Measurements from ENCODE around the gene CARNS1. TPM values are rescaled to one million over a fixed set of nuclear protein-coding genes. Genes with fewer than 3 reads are reported as not detected.

The CARNS1 gene
- total and polyA plus RNA-seq, 2 of the 13 experiments (the other 11 are each of a cell fraction or from before 2014, with no cell fraction given), result not detected

DNA sequence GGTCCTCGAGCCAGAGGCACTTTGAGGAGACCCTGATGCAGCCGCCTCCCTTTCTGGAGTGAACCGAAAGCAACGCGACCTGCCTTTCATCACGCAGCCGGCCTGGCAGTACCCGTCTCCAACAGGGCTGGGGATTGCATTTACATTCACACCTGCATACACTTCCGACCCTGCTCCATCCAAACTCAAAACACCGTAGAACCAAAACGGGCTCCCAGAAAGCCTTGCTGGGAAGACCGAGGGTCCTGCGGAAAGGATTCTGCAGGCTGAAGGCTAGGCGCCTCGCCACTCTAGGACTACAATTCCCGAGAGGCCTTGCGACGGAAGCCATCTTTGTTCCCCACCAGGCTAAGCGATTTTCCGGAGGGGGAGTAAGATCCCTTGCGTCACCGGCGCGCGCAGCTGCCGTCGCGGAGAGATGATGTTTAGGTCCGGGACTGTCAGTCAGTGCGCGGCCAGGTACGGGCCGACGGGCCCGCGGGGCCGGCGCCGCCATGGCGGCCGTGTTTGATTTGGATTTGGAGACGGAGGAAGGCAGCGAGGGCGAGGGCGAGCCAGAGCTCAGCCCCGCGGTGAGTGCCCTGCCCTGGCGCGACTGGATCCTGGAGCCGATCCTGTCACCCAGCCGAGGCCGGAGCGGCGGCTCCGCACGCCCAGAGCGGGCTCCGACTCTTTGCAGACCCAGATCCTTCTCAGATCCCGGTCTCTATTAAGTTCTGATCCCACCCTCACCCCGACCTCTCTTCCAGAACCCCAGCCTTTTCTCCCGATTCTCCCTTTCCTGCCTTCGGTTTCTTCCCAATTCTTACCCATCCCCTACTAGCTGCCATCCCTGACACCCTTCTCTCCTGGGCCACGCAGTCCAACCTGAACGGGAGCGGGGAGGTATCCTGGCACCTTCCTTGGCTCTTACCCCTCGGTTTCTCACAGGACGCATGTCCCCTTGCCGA is 12.8 kb downstream of the CARNS1 start, which contains the start of gene RPS6KB2 (continued):
- peak; percentile 68; the same call in 1 of the 2 replicates for TF ChIP-seq SMAD3 (CRISPR knock-in tag; IDR thresholded peaks at IDR 0.05)
- TF ChIP-seq BORCS8-MEF2B (CRISPR knock-in tag; IDR thresholded peaks at IDR 0.05), result 0 out of 2 replicates have a peak, but pooled peaks have one; percentile 38
- TF ChIP-seq ZFP36L2 (CRISPR knock-in tag; IDR thresholded peaks at IDR 0.05), result 0 out of 2 replicates have a peak, but pooled peaks have one; percentile 37
- TF ChIP-seq ZBTB4 (CRISPR knock-in tag; IDR thresholded peaks at IDR 0.05; ENCODE audit: borderline replicate concordance), result 0 out of 2 replicates have a peak, but pooled peaks have one; percentile 44
- no peak for TF ChIP-seq ZXDC (CRISPR knock-in tag; IDR thresholded peaks at IDR 0.05)
- peak; percentile 79; the same call in 1 of the 2 replicates for TF ChIP-seq ZNF256 (CRISPR knock-in tag; conservative IDR thresholded peaks at IDR 0.05)
- peak; percentile 35; the same call in 1 of the 2 replicates for TF ChIP-seq MNT (IDR thresholded peaks at IDR 0.05)
- no peak for TF ChIP-seq ARNT (IDR thresholded peaks at IDR 0.05)
- peak; percentile 24; the same call in 1 of the 2 replicates for TF ChIP-seq KLF13 (CRISPR knock-in tag; IDR thresholded peaks at IDR 0.05)
- peak; percentile 100 for TF ChIP-seq THAP11 (CRISPR knock-in tag; IDR thresholded peaks at IDR 0.05)
- no peak for TF ChIP-seq THAP8 (CRISPR knock-in tag; IDR thresholded peaks at IDR 0.05; ENCODE audit: borderline replicate concordance)
- peak; percentile 84 for TF ChIP-seq PHF8 (CRISPR knock-in tag; IDR thresholded peaks at IDR 0.05)
- TF ChIP-seq HNF4G (IDR thresholded peaks at IDR 0.05; ENCODE audit: borderline replicate concordance, low read depth, low read length), result no peak
- 0 out of 2 replicates have a peak, but pooled peaks have one; percentile 37 for TF ChIP-seq HNF4G (CRISPR knock-in tag; IDR thresholded peaks at IDR 0.05; ENCODE audit: borderline replicate concordance, low read depth)
- TF ChIP-seq, protein P1, sequence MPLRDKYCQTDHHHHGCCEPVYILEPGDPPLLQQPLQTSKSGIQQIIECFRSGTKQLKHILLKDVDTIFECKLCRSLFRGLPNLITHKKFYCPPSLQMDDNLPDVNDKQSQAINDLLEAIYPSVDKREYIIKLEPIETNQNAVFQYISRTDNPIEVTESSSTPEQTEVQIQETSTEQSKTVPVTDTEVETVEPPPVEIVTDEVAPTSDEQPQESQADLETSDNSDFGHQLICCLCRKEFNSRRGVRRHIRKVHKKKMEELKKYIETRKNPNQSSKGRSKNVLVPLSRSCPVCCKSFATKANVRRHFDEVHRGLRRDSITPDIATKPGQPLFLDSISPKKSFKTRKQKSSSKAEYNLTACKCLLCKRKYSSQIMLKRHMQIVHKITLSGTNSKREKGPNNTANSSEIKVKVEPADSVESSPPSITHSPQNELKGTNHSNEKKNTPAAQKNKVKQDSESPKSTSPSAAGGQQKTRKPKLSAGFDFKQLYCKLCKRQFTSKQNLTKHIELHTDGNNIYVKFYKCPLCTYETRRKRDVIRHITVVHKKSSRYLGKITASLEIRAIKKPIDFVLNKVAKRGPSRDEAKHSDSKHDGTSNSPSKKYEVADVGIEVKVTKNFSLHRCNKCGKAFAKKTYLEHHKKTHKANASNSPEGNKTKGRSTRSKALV (CRISPR knock-in tag; IDR thresholded peaks at IDR 0.05), result 0 out of 2 replicates have a peak, but pooled peaks have one; percentile 85
- TF ChIP-seq HDAC2 (CRISPR knock-in tag; IDR thresholded peaks at IDR 0.05), result peak; percentile 74
- TF ChIP-seq FOXC1 (CRISPR knock-in tag; IDR thresholded peaks at IDR 0.05; ENCODE audit: borderline replicate concordance), result 0 out of 2 replicates have a peak, but pooled peaks have one; percentile 29
- TF ChIP-seq HHEX (CRISPR knock-in tag; IDR thresholded peaks at IDR 0.05), result no peak
